Measurements from ENCODE around the gene RNLS. TPM values are rescaled to one million over a fixed set of nuclear protein-coding genes. Genes with fewer than 3 reads are reported as not detected.
A peak's percentile ranks its signal among the peaks of the same experiment; 100 is the strongest.

The RNLS gene
- total RNA-seq, 1 donor from 2014 or later = 6.0 TPM

DNA sequence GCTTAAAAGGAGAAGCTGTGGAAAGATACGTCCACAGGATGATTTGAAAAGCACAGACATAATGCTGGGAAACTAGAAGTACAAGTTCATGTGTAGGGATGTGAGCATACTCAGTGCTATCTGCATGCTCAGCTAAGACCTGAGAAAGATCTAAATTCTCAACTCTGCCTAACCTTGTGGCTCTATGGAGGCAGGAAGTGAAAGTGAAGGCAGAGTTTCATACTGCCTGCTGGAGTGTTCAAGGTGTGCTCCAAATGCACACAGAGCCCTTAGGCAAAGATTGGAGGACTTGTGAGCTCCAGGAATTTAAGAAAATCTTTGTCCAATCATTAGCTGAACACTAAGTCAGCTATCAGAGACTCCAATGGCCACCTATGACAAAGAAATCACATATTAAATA lies 190.9 kb downstream of the RNLS start:
- H3K4me3 Mint-ChIP-seq (ENCODE audit: unreplicated experiment) = no peak overlapping the region
- H3K9me3 Mint-ChIP-seq (ENCODE audit: unreplicated experiment) = no peaks in the 10 kb centered on the region
- no peak for TF ChIP-seq CTCF (IDR thresholded peaks at IDR 0.05; ENCODE audit: unreplicated experiment)
- no peaks in the 10 kb centered on the region for H3K27me3 Mint-ChIP-seq (ENCODE audit: unreplicated experiment)
- DNase-seq (ENCODE audit: low spot score) = no peak
- no peaks in the 10 kb centered on the region for H3K36me3 Mint-ChIP-seq (ENCODE audit: low read depth, unreplicated experiment)
- no peaks in the 10 kb centered on the region for H3K4me1 Mint-ChIP-seq (ENCODE audit: unreplicated experiment)
- H3K27ac Mint-ChIP-seq (ENCODE audit: unreplicated experiment) = no peak overlapping the region

DNA sequence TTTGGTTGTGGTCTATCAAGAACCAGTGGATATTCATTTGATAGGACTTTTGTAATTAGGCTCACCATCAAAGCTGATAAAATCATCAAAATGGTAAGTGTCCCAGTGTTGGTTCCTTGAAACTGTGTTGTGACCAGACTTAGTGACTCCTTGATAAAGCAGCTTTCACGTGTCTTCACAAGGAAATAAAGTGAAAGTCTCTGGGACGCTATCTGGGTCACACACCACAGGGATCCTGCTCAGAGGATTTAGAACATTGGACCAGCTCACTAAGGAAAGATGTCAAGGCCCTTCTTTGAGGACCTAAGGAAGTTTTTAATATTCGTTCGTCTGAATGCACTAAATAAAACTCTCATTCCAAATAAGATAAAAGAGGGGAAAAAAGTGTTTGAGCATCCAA lies 193.1 kb downstream of the RNLS start:
- Mint-ChIP-seq H3K27me3 (ENCODE audit: unreplicated experiment) (no peaks in the 10 kb centered on the region), H3K36me3 (ENCODE audit: low read depth, unreplicated experiment) (no peaks in the 10 kb centered on the region), H3K4me1 (ENCODE audit: unreplicated experiment) (no peaks in the 10 kb centered on the region), H3K4me3 (ENCODE audit: unreplicated experiment) (no peak overlapping the region), H3K27ac (ENCODE audit: unreplicated experiment) (no peak overlapping the region), H3K9me3 (ENCODE audit: unreplicated experiment) (no peaks in the 10 kb centered on the region)
- no peak for DNase-seq (ENCODE audit: low spot score)
- TF ChIP-seq CTCF (IDR thresholded peaks at IDR 0.05; ENCODE audit: unreplicated experiment) = no peak

GRCh38 chr10:88389456-88389855 lies 193.7 kb downstream of the RNLS start:
- DNase-seq (ENCODE audit: low spot score) = peak; percentile 20
- no peaks in the 10 kb centered on the region for H3K36me3 Mint-ChIP-seq (ENCODE audit: low read depth, unreplicated experiment)
- no peaks in the 10 kb centered on the region for H3K27me3 Mint-ChIP-seq (ENCODE audit: unreplicated experiment)
- no peak overlapping the region for H3K4me3 Mint-ChIP-seq (ENCODE audit: unreplicated experiment)
- H3K27ac Mint-ChIP-seq (ENCODE audit: unreplicated experiment) = no peak overlapping the region
- peak; percentile 64 for TF ChIP-seq CTCF (IDR thresholded peaks at IDR 0.05; ENCODE audit: unreplicated experiment)
- no peaks in the 10 kb centered on the region for H3K4me1 Mint-ChIP-seq (ENCODE audit: unreplicated experiment)
- no peaks in the 10 kb centered on the region for H3K9me3 Mint-ChIP-seq (ENCODE audit: unreplicated experiment)

DNA sequence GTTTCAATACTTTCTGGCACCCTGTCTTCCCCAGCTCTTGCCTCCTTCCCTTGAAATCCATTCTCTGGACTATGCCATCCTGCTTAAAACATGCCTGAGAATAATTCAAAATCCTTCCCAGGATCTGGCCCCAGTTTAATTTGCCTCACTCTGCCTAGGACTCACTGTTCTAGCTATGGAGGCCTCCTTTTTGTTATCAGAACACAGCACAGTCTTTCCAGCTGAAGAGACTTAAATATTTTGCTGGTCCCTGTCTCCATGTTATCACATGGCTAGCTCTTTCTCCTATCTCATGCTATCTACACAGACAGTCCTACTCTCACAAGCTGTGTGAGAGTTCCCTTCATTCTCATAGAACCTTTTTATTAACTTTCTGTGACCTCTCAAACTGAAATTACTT lies 194.8 kb downstream of the RNLS start:
- no peak overlapping the region for H3K4me3 Mint-ChIP-seq (ENCODE audit: unreplicated experiment)
- no peaks in the 10 kb centered on the region for H3K4me1 Mint-ChIP-seq (ENCODE audit: unreplicated experiment)
- DNase-seq (ENCODE audit: low spot score) = no peak
- no peaks in the 10 kb centered on the region for H3K36me3 Mint-ChIP-seq (ENCODE audit: low read depth, unreplicated experiment)
- H3K27ac Mint-ChIP-seq (ENCODE audit: unreplicated experiment) = no peak overlapping the region
- no peak for TF ChIP-seq CTCF (IDR thresholded peaks at IDR 0.05; ENCODE audit: unreplicated experiment)
- H3K9me3 Mint-ChIP-seq (ENCODE audit: unreplicated experiment) = no peaks in the 10 kb centered on the region
- no peaks in the 10 kb centered on the region for H3K27me3 Mint-ChIP-seq (ENCODE audit: unreplicated experiment)

DNA sequence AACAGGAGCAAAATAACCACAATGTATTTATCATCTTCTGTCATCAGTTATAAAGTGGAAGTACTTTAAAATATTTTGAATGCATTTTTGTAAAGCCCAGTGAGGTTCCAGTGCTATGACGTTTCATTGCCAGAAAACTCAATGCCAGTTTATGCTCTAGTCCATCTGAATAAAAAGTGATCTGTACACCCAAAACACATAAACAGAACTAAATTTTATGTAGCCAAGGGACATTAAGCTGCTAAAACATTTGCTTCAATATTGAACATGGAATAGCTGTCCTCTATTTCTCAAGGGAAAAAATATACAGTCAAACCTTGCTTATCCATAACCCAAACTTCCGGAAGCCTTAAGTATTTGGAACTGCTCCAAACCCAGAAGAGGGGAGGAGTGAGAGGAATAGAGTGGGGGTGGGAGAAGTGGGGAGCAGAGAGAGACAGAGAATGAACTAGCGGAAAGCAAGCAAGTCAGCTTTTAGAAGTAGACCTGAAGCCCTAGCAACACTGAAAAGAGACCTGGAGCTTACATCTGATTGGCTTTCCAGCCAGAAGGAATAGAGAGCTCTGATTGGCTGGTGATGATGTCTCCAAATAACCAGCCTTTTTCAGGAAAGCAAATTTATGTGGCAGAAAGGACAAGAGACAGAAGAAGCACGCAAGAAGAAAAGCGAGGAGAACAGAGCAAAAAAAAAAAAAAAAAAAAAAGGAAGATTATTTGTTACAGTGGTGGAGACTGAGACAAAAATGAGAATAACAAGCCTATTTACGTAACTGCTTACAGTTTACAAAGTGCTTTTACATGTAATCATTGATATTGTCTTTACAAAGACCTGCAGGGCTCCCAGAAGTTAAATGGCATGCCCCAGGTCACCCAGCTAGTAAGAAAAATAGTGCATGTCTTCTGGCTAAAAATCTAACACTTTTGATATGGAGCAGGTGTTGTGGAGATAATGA lies 196.0 kb downstream of the RNLS start:
- Mint-ChIP-seq H3K4me1 (ENCODE audit: unreplicated experiment) (no peaks in the 10 kb centered on the region), H3K27ac (ENCODE audit: unreplicated experiment) (no peak overlapping the region), H3K9me3 (ENCODE audit: unreplicated experiment) (no peaks in the 10 kb centered on the region), H3K4me3 (ENCODE audit: unreplicated experiment) (no peak overlapping the region), H3K36me3 (ENCODE audit: low read depth, unreplicated experiment) (no peaks in the 10 kb centered on the region), H3K27me3 (ENCODE audit: unreplicated experiment) (no peaks in the 10 kb centered on the region)
- no peak for TF ChIP-seq CTCF (IDR thresholded peaks at IDR 0.05; ENCODE audit: unreplicated experiment)
- DNase-seq (ENCODE audit: low spot score) = no peak

Data from endothelial cell (in vitro differentiated cells).